Neuronal stem cell (in vitro differentiated cells): ENCODE measurements around the gene KCNJ13.

Experiments
- DNase-seq: peaks from one replicate; pipeline ENCODE4 v3.0.0-alpha.2; 2013; ENCODE audit warnings: low spot score
- H2AFZ ChIP-seq: one replicate; pipeline ENCODE4 v1.6.1; 2013; ENCODE audit warnings: mild to moderate bottlenecking, low read length, inconsistent platforms
- H2AK5ac ChIP-seq: 2 replicates; pipeline ENCODE4 v1.6.1; 2013; ENCODE audit warnings: low read depth, mild to moderate bottlenecking, inconsistent platforms, low read length, moderate library complexity, mixed read lengths
- H2BK120ac ChIP-seq: 2 replicates; pipeline ENCODE4 v1.6.1; 2013; ENCODE audit warnings: low read depth, mild to moderate bottlenecking, inconsistent platforms, low read length, moderate library complexity, mixed read lengths
- H2BK12ac ChIP-seq: one replicate; pipeline ENCODE4 v1.6.1; 2013; ENCODE audit warnings: low read length, inconsistent platforms
- H2BK15ac ChIP-seq: 2 replicates; pipeline ENCODE4 v1.6.1; 2013; ENCODE audit warnings: mild to moderate bottlenecking, low read length, inconsistent platforms, mixed read lengths
- H2BK5ac ChIP-seq: one replicate; pipeline ENCODE4 v1.6.1; 2013; ENCODE audit warnings: inconsistent platforms, mild to moderate bottlenecking, low read length, moderate library complexity
- H3K14ac ChIP-seq: one replicate; pipeline ENCODE4 v1.6.1; 2013; ENCODE audit warnings: low read length, inconsistent platforms
- H3K18ac ChIP-seq: 2 replicates; pipeline ENCODE4 v1.6.1; 2013; ENCODE audit warnings: low read length, inconsistent platforms
- H3K23ac ChIP-seq: 2 replicates; pipeline ENCODE4 v1.6.1; 2013; ENCODE audit warnings: low read depth, mild to moderate bottlenecking, mixed read lengths, low read length, inconsistent platforms; ENCODE audit not compliant: poor library complexity
- H3K27ac ChIP-seq: replicated peaks from 3 replicates; pipeline ENCODE4 v1.5.1; 2013; ENCODE audit warnings: low read length, inconsistent platforms
- H3K27me3 ChIP-seq, 3 experiments: 2 replicates each; pipeline ENCODE4 v1.6.1; 2013; ENCODE audit warnings: low read length in 3 of 3, mild to moderate bottlenecking in 2 of 3, inconsistent platforms in 1 of 3, low read depth in 1 of 3, mixed read lengths in 1 of 3, moderate library complexity in 1 of 3; ENCODE audit not compliant: control insufficient read depth in 3 of 3, insufficient read depth in 3 of 3
- H3K36me3 ChIP-seq, 2 donors: replicated peaks in 1 of 2; 2 replicates each; pipeline ENCODE4 v1.6.1; 2013; ENCODE audit warnings: low read length in 2 of 2; ENCODE audit not compliant: control insufficient read depth in 2 of 2, insufficient read depth in 2 of 2
- H3K4ac ChIP-seq: 2 replicates; pipeline ENCODE4 v1.6.1; 2013; ENCODE audit warnings: inconsistent platforms, mild to moderate bottlenecking, low read length, moderate library complexity
- H3K4me1 ChIP-seq, 2 donors: 1 replicate in 1 of 2; 2 replicates in 1 of 2; pipeline ENCODE4 v1.6.1; 2013; ENCODE audit warnings: low read length in 2 of 2, low read depth in 1 of 2; ENCODE audit not compliant: control insufficient read depth in 2 of 2, insufficient read depth in 1 of 2
- H3K4me2 ChIP-seq: one replicate; pipeline ENCODE4 v1.6.1; 2013; ENCODE audit warnings: mild to moderate bottlenecking, low read length, inconsistent platforms; ENCODE audit not compliant: insufficient read depth, poor library complexity, severe bottlenecking
- H3K4me3 ChIP-seq, 2 donors: 2 replicates each; pipeline ENCODE4 v1.5.1; 2013; ENCODE audit warnings: low read length in 2 of 2, mild to moderate bottlenecking in 2 of 2, inconsistent platforms in 1 of 2, moderate library complexity in 1 of 2
- H3K79me1 ChIP-seq: one replicate; pipeline ENCODE4 v1.6.1; 2013; ENCODE audit warnings: low read depth, mild to moderate bottlenecking, inconsistent platforms, low read length, moderate library complexity
- H3K9ac ChIP-seq: one replicate; pipeline ENCODE4 v1.6.1; 2013; ENCODE audit warnings: mild to moderate bottlenecking, low read depth, low read length, inconsistent platforms; ENCODE audit not compliant: poor library complexity
- H3K9me3 ChIP-seq, 2 donors: replicated peaks in 1 of 2; 2 replicates each; pipeline versions ENCODE3 to v1.6.1; 2013; ENCODE audit warnings: low read length in 2 of 2, mild to moderate bottlenecking in 2 of 2, inconsistent platforms in 1 of 2, low read depth in 1 of 2, mixed read lengths in 1 of 2, moderate library complexity in 1 of 2; ENCODE audit not compliant: control insufficient read depth in 2 of 2, insufficient read depth in 1 of 2
- H4K8ac ChIP-seq: one replicate; pipeline ENCODE4 v1.6.1; 2013; ENCODE audit warnings: low read depth, mild to moderate bottlenecking, inconsistent platforms, low read length, moderate library complexity
- H4K91ac ChIP-seq: one replicate; pipeline ENCODE4 v1.6.1; 2013; ENCODE audit warnings: low read length, low read depth, mild to moderate bottlenecking, inconsistent platforms; ENCODE audit not compliant: poor library complexity
- WGBS, 2 donors: extraction: QIAGEN DNeasy Blood & Tissue Kit; methylation state at CpG; one replicate each; pipeline ENCODE4 v1.1.7; 2013; ENCODE audit warnings: missing lambda C conversion rate in 2 of 2, mixed read lengths in 1 of 2; ENCODE audit not compliant: insufficient read length in 2 of 2, insufficient replicate concordance in 1 of 2; ENCODE audit errors: extremely low coverage in 2 of 2; 5-methylcytosine and 5-hydroxymethylcytosine counted together

KCNJ13 gene

GRCh38 chr2:232741294-232741693 lies 35.1 kb downstream of the KCNJ13 start:
- Histone ChIP-seq H4K91ac (no peak overlapping the region), H3K4me2 (no peak overlapping the region), H2BK120ac (no peak overlapping the region), H3K14ac (no peak overlapping the region), H2AFZ (no peak overlapping the region), H3K36me3 (peaks cover 2 to 56% of the 10 kb centered on the region in 2 donors), H3K9me3 (no peaks in the 10 kb centered on the region), H2AK5ac (no peak overlapping the region), H3K18ac (no peak overlapping the region), H2BK12ac (no peak overlapping the region), H2BK15ac (no peak overlapping the region), H3K27me3 (no peaks in the 10 kb centered on the region), H3K4me3 (no peak overlapping the region), H3K9ac (no peak overlapping the region), H3K23ac (no peak overlapping the region), H3K79me1 (peaks cover 2% of the 10 kb centered on the region), H2BK5ac (no peak overlapping the region), H3K4me1 (no peaks in the 10 kb centered on the region), H4K8ac (no peak overlapping the region), H3K4ac (no peak overlapping the region), H3K27ac (no peak overlapping the region)
- no peak for DNase-seq
- WGBS, 2 donors: no CpG with 5 or more reads among the region's 4 CpGs

- Histone ChIP-seq H3K36me3 (peaks cover 7 to 84% of the 10 kb centered on the region in 2 donors), H3K4ac (no peak overlapping the region), H3K27ac (no peak overlapping the region), H2BK120ac (no peak overlapping the region), H2AFZ (no peak overlapping the region), H3K27me3 (no peaks in the 10 kb centered on the region), H3K9ac (no peak overlapping the region), H3K14ac (no peak overlapping the region), H2BK12ac (no peak overlapping the region), H2BK15ac (no peak overlapping the region), H4K91ac (no peak overlapping the region), H3K9me3 (no peaks in the 10 kb centered on the region), H2BK5ac (no peak overlapping the region), H3K4me1 (no peaks in the 10 kb centered on the region), H2AK5ac (no peak overlapping the region), H4K8ac (no peak overlapping the region), H3K18ac (no peak overlapping the region), H3K23ac (no peak overlapping the region), H3K4me2 (no peak overlapping the region), H3K4me3 (no peak overlapping the region), H3K79me1 (peaks cover 6% of the 10 kb centered on the region)
- no peak for DNase-seq
- no CpG with 5 or more reads among the region's 2 CpGs for WGBS, 2 donors
Observed at GRCh38 chr2:232731470-232731869, 44.9 kb downstream of the KCNJ13 start.

GRCh38 chr2:232728785-232729184 lies 47.6 kb downstream of the KCNJ13 start:
- H3K4me3 ChIP-seq: no peak overlapping the region
- peaks cover 3% of the 10 kb centered on the region for H3K79me1 ChIP-seq
- no peak overlapping the region for H4K91ac ChIP-seq
- peaks cover 9 to 81% of the 10 kb centered on the region in 2 donors for H3K36me3 ChIP-seq
- DNase-seq: no peak
- no peak overlapping the region for H3K4me2 ChIP-seq
- H3K4ac ChIP-seq: no peak overlapping the region
- H3K14ac ChIP-seq: no peak overlapping the region
- H2BK12ac ChIP-seq: no peak overlapping the region
- no peak overlapping the region for H2BK5ac ChIP-seq
- no peak overlapping the region for H2AK5ac ChIP-seq
- WGBS, 2 donors: no CpG with 5 or more reads among the region's 3 CpGs
- H3K4me1 ChIP-seq: no peaks in the 10 kb centered on the region
- H3K23ac ChIP-seq: no peak overlapping the region
- H3K27ac ChIP-seq: no peak overlapping the region
- no peak overlapping the region for H3K9ac ChIP-seq
- no peaks in the 10 kb centered on the region for H3K27me3 ChIP-seq
- H3K9me3 ChIP-seq: no peaks in the 10 kb centered on the region
- H3K18ac ChIP-seq: no peak overlapping the region
- H4K8ac ChIP-seq: no peak overlapping the region
- no peak overlapping the region for H2AFZ ChIP-seq
- H2BK120ac ChIP-seq: no peak overlapping the region
- H2BK15ac ChIP-seq: no peak overlapping the region

- no peak overlapping the region for H2AFZ ChIP-seq
- no peak overlapping the region for H4K91ac ChIP-seq
- no peak overlapping the region for H3K4me3 ChIP-seq
- no peak for DNase-seq
- H3K9ac ChIP-seq: no peak overlapping the region
- H2BK15ac ChIP-seq: no peak overlapping the region
- peaks cover 1 to 78% of the 10 kb centered on the region in 2 donors for H3K36me3 ChIP-seq
- no peak overlapping the region for H3K18ac ChIP-seq
- no peaks in the 10 kb centered on the region for H3K27me3 ChIP-seq
- no peaks in the 10 kb centered on the region for H3K9me3 ChIP-seq
- no peak overlapping the region for H2BK5ac ChIP-seq
- no peaks in the 10 kb centered on the region for H3K4me1 ChIP-seq
- WGBS, 2 donors: no CpG with 5 or more reads among the region's 1 CpG
- no peak overlapping the region for H3K27ac ChIP-seq
- H3K23ac ChIP-seq: no peak overlapping the region
- no peak overlapping the region for H2BK120ac ChIP-seq
- H3K4ac ChIP-seq: no peak overlapping the region
- H2AK5ac ChIP-seq: no peak overlapping the region
- no peak overlapping the region for H3K4me2 ChIP-seq
- H2BK12ac ChIP-seq: no peak overlapping the region
- H4K8ac ChIP-seq: no peak overlapping the region
- no peak overlapping the region for H3K14ac ChIP-seq
- no peaks in the 10 kb centered on the region for H3K79me1 ChIP-seq
Observed at GRCh38 chr2:232723027-232723426, 53.3 kb downstream of the KCNJ13 start.
